Metanephros (tissue), 2 donors: ENCODE results near the gene CHD9. TPM values are rescaled to one million over a fixed set of nuclear protein-coding genes. Genes with fewer than 3 reads are reported as not detected.

Experiments
- small RNA-seq: library from RNA; depleted of rRNA; stranded (forward); fragments of <200 nt; gene quantifications from one replicate; pipeline ENCODE3, GENCODE V24; 2014; ENCODE audit warnings: low replicate concordance
- total RNA-seq: library from RNA; depleted of rRNA; stranded (reverse); fragments of >200 nt; gene quantifications from one replicate; pipeline ENCODE4 v1.2.3, GENCODE V29; 2014

The CHD9 gene
- 90.4 TPM for total RNA-seq

GRCh38 chr16:53054670-53055485 lies at the start of gene CHD9:
Gene CHD9 (plus strand): TSS chr16:53054991. CDS start chr16:53156090, 101,099 bp downstream.

GRCh38 chr16:53052519-53053501 lies 2.0 kb upstream of the CHD9 start, which contains the start of gene CHD9NB:
Gene CHD9NB (minus strand): TSS chr16:53052897. CDS start chr16:53044158, 8,739 bp downstream.

Small RNA genes within 50 kb of the gene (small RNA-seq; reads per million reads assigned to genes)
- gene RF01210 (not detected), gene RNA5SP427 (not detected)

Other genes with a start within 250 kb of the CHD9 start
- 10.1 TPM for gene CHD9NB, start 2.1 kb upstream of the CHD9 start, total RNA-seq